CD14-positive monocyte (primary cell): ENCODE data around the gene BDKRB2. TPM values are rescaled to one million over a fixed set of nuclear protein-coding genes. Genes with fewer than 3 reads are reported as not detected.

Experiments used
- DNase-seq, 3 donors: peaks; one replicate each; pipeline ENCODE4 v3.0.0-alpha.2; 2011 to 2022
- H2AFZ ChIP-seq: 2 replicates; pipeline ENCODE4 v1.6.0; 2012; ENCODE audit warnings: mild to moderate bottlenecking, low read depth, low read length, inconsistent platforms; ENCODE audit not compliant: insufficient read depth, poor library complexity, severe bottlenecking
- H3K27ac ChIP-seq, 2 donors: 1 replicate in 1 of 2; 2 replicates in 1 of 2; pipeline ENCODE4 v1.5.1; 2012 to 2013; ENCODE audit warnings: low read length in 2 of 2, control low read depth in 1 of 2, inconsistent platforms in 1 of 2, low read depth in 1 of 2, mild to moderate bottlenecking in 1 of 2
- H3K27me3 ChIP-seq, 2 donors: one replicate each; pipeline versions ENCODE4 v1.6.0 to v1.6.1; 2011 to 2013; ENCODE audit warnings: low read length in 2 of 2; ENCODE audit not compliant: control insufficient read depth in 2 of 2, insufficient read depth in 2 of 2
- H3K36me3 ChIP-seq, 2 donors: replicated peaks in 1 of 2; 1 replicate in 1 of 2; 2 replicates in 1 of 2; pipeline versions ENCODE4 v1.5.1 to v1.6.1; 2012 to 2013; ENCODE audit warnings: low read length in 2 of 2, control low read depth in 1 of 2, inconsistent platforms in 1 of 2, mild to moderate bottlenecking in 1 of 2; ENCODE audit not compliant: insufficient read depth in 2 of 2, control insufficient read depth in 1 of 2
- H3K4me1 ChIP-seq, 2 donors: 1 replicate in 1 of 2; 2 replicates in 1 of 2; pipeline versions ENCODE4 v1.5.1 to v1.6.1; 2012 to 2013; ENCODE audit warnings: low read length in 2 of 2, control low read depth in 1 of 2, inconsistent platforms in 1 of 2, mild to moderate bottlenecking in 1 of 2, moderate library complexity in 1 of 2; ENCODE audit not compliant: insufficient read depth in 2 of 2, control insufficient read depth in 1 of 2
- H3K4me2 ChIP-seq: replicated peaks from 2 replicates; pipeline ENCODE3; 2012; ENCODE audit warnings: low read length, moderate library complexity, mild to moderate bottlenecking; ENCODE audit not compliant: poor library complexity, severe bottlenecking; ENCODE audit errors: extremely low read depth
- H3K4me3 ChIP-seq, 3 experiments: fragments of 200-600 bp in 1 of 3; sonication (generic) in 1 of 3; replicated peaks in 1 of 3; 1 replicate in 2 of 3; 2 replicates in 1 of 3; pipeline ENCODE4 v1.5.1; 2011 to 2013; ENCODE audit warnings: low read length in 3 of 3, mild to moderate bottlenecking in 3 of 3, control low read depth in 2 of 3, low read depth in 2 of 3, inconsistent platforms in 1 of 3, moderate library complexity in 1 of 3
- H3K79me2 ChIP-seq: 2 replicates; pipeline ENCODE4 v1.6.0; 2012; ENCODE audit warnings: mild to moderate bottlenecking, control low read depth, inconsistent platforms, low read length, moderate library complexity; ENCODE audit not compliant: insufficient read depth
- H3K9ac ChIP-seq: 2 replicates; pipeline ENCODE4 v1.6.0; 2017; ENCODE audit warnings: low read length, mild to moderate bottlenecking; ENCODE audit not compliant: insufficient read depth, poor library complexity, severe bottlenecking
- H3K9me3 ChIP-seq, 2 donors: replicated peaks in 1 of 2; 1 replicate in 1 of 2; 2 replicates in 1 of 2; pipeline versions ENCODE4 v1.5.1 to v1.6.1; 2012 to 2013; ENCODE audit warnings: low read length in 2 of 2, control low read depth in 1 of 2; ENCODE audit not compliant: control insufficient read depth in 1 of 2, insufficient read depth in 1 of 2
- H4K20me1 ChIP-seq: 2 replicates; pipeline ENCODE4 v1.6.0; 2012; ENCODE audit warnings: mild to moderate bottlenecking, low read length, control low read depth, moderate library complexity; ENCODE audit not compliant: insufficient read depth
- H3K27ac Mint-ChIP-seq, 7 donors: one replicate each; pipeline ENCODE4 v1.8.0; 2020; ENCODE audit warnings: mild to moderate bottlenecking in 7 of 7, mixed read lengths in 7 of 7, moderate library complexity in 6 of 7, inconsistent platforms in 2 of 7
- H3K27me3 Mint-ChIP-seq, 3 donors: one replicate each; pipeline ENCODE4 v1.8.0; 2021 to 2022; ENCODE audit warnings: low read depth in 3 of 3, mild to moderate bottlenecking in 3 of 3, mixed read lengths in 3 of 3, moderate library complexity in 3 of 3, inconsistent platforms in 1 of 3
- H3K36me3 Mint-ChIP-seq, 2 donors: one replicate each; pipeline ENCODE4 v1.8.0; 2020; ENCODE audit warnings: mixed read lengths in 2 of 2, inconsistent platforms in 1 of 2, mild to moderate bottlenecking in 1 of 2
- H3K4me1 Mint-ChIP-seq: one replicate; pipeline ENCODE4 v1.8.0; 2020; ENCODE audit warnings: mild to moderate bottlenecking, mixed read lengths
- H3K4me3 Mint-ChIP-seq, 2 donors: one replicate each; pipeline ENCODE4 v1.8.0; 2020; ENCODE audit warnings: mild to moderate bottlenecking in 2 of 2, mixed read lengths in 2 of 2, moderate library complexity in 1 of 2
- H3K9me3 Mint-ChIP-seq, 7 donors: one replicate each; pipeline ENCODE4 v1.8.0; 2020 to 2022; ENCODE audit warnings: mixed read lengths in 7 of 7, mild to moderate bottlenecking in 6 of 7, moderate library complexity in 6 of 7, inconsistent platforms in 2 of 7
- WGBS: methylation state at CpG from one replicate; pipeline ENCODE4 v1.1.5; 2013; ENCODE audit warnings: missing lambda C conversion rate; ENCODE audit not compliant: insufficient coverage; 5-methylcytosine and 5-hydroxymethylcytosine counted together
- intact Hi-C, 2 donors: fragments of 100-400 bp; cut with micrococcal nuclease; formaldehyde crosslinking; loops; one replicate each; pipeline versions ENCODE4 v1.15.0 to v1.15.1; 2023
- polyA plus RNA-seq, 3 donors: library from polyadenylated mRNA; depleted of rRNA in 1 of 3; unstranded in 2 of 3; stranded (reverse) in 1 of 3; fragments of 300-500 nt in 2 of 3; fragments of >200 nt in 1 of 3; fragmentation: Illumina TruSeq in 2 of 3; gene quantifications; 1 replicate in 2 of 3; 2 replicates in 1 of 3; pipeline ENCODE4 v1.2.3, GENCODE V29; 2012 to 2021
- TF ChIP-seq, protein P1 (sequence below): fragments of 200-600 bp; IDR thresholded peaks from one replicate; pipeline ENCODE4 v1.8.0; 2022; ENCODE audit warnings: antibody characterized with exemption, mild to moderate bottlenecking

The BDKRB2 gene
- polyA plus RNA-seq, 3 donors = not detected

DNA sequence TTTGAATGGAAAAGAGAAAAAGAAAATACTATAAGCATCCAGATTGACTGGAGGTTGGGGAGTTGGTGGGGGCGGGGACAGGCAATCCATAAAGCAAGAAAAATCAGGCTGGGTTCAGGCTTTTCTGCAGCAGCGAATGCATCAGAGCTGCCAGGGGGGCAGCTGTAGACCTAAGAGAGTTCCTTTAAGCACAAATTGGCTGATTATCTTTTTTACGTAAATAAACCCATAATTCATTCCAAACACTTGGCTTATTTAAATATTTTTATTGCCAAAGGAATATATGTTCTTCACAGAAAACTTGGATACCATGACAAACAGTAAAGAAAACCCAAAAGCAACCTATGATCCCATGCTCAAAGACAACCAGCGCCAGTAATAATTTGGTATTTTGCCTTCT lies 10.2 kb downstream of the BDKRB2 start:
- H3K27ac ChIP-seq = no peak overlapping the region
- TF ChIP-seq, protein P1, sequence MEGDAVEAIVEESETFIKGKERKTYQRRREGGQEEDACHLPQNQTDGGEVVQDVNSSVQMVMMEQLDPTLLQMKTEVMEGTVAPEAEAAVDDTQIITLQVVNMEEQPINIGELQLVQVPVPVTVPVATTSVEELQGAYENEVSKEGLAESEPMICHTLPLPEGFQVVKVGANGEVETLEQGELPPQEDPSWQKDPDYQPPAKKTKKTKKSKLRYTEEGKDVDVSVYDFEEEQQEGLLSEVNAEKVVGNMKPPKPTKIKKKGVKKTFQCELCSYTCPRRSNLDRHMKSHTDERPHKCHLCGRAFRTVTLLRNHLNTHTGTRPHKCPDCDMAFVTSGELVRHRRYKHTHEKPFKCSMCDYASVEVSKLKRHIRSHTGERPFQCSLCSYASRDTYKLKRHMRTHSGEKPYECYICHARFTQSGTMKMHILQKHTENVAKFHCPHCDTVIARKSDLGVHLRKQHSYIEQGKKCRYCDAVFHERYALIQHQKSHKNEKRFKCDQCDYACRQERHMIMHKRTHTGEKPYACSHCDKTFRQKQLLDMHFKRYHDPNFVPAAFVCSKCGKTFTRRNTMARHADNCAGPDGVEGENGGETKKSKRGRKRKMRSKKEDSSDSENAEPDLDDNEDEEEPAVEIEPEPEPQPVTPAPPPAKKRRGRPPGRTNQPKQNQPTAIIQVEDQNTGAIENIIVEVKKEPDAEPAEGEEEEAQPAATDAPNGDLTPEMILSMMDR = no peak
- no peaks in the 10 kb centered on the region for H4K20me1 ChIP-seq
- no peaks in the 10 kb centered on the region for H3K79me2 ChIP-seq
- no peak overlapping the region for H3K9ac ChIP-seq
- no peak overlapping the region for H3K4me2 ChIP-seq
- intact Hi-C loops = no loop called here
- no peaks in the 10 kb centered on the region for H3K4me1 ChIP-seq
- Mint-ChIP-seq H3K36me3 (no peaks in the 10 kb centered on the region), H3K4me1 (peaks cover 1% of the 10 kb centered on the region), H3K4me3 (no peak overlapping the region), H3K27me3 (peaks cover 2 to 6% (median 5%) of the 10 kb centered on the region in 3 donors), H3K27ac (no peak overlapping the region), H3K9me3 (peaks cover 0 to 22% (median 15%) of the 10 kb centered on the region in 7 donors)
- H2AFZ ChIP-seq = no peak overlapping the region
- WGBS = no CpG with 5 or more reads among the region's 4 CpGs
- no peak overlapping the region for H3K4me3 ChIP-seq
- DNase-seq = no peak
- no peaks in the 10 kb centered on the region for H3K27me3 ChIP-seq
- H3K9me3 ChIP-seq = peaks cover 0 to 9% of the 10 kb centered on the region in 2 donors
- H3K36me3 ChIP-seq = no peaks in the 10 kb centered on the region

DNA sequence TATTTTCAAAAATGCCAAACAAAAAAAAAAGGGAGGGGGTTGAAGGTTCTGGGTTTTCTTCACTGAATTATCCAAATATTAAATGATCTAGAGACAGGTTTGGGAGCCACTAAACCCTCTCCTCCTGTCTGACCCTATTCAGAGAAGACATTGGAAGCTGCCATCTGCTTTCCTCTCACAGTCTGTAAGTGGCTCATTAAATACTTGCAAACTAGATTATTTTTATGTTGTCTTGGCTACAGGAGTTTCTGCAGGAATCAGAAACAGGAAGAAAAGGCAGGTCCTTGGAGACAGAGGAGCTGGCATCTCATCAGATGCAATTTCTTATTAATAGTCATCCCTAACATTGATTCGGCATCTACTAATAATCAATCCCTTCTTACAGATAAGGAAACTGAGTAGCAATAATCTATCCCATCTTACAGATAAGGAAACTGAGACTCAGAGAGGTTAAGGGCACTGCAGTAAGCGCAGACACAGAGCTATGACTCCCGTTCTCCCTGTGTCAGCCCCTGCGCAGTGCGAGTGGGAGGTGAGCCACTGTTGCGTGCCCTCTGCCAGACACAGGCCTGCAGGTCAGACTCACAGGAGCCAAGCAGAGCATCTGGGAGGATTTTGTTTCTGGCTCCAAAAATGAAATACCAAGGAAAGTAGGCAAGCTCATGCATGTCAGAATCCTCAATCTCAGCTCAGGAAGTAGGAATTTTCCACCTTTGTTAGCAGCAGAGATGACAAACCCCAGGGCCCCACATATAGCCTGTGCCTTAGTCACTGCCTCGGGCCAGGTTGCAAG lies 11.0 kb downstream of the BDKRB2 start:
- Mint-ChIP-seq H3K27me3 (peaks cover 2 to 6% (median 5%) of the 10 kb centered on the region in 3 donors), H3K9me3 (peaks cover 0 to 22% (median 15%) of the 10 kb centered on the region in 7 donors), H3K27ac (peak overlapping the region in 1 of 7 donors; percentile 45), H3K4me1 (peaks cover 1% of the 10 kb centered on the region), H3K36me3 (no peaks in the 10 kb centered on the region), H3K4me3 (no peak overlapping the region)
- intact Hi-C loops = no loop called here
- WGBS = 100% methylated on average over 4 of the region's 7 CpGs
- no peaks in the 10 kb centered on the region for H3K27me3 ChIP-seq
- DNase-seq = no peak
- H3K9me3 ChIP-seq = peaks cover 0 to 9% of the 10 kb centered on the region in 2 donors
- H3K9ac ChIP-seq = no peak overlapping the region
- H3K4me3 ChIP-seq = no peak overlapping the region
- no peak overlapping the region for H2AFZ ChIP-seq
- H3K4me1 ChIP-seq = no peaks in the 10 kb centered on the region
- no peaks in the 10 kb centered on the region for H3K36me3 ChIP-seq
- no peaks in the 10 kb centered on the region for H3K79me2 ChIP-seq
- H4K20me1 ChIP-seq = no peaks in the 10 kb centered on the region
- H3K4me2 ChIP-seq = no peak overlapping the region
- TF ChIP-seq, protein P1 = no peak
- H3K27ac ChIP-seq = no peak overlapping the region
